Esophagus (tissue), 2 donors: ENCODE data around the gene PPEF1. TPM values are rescaled to one million over a fixed set of nuclear protein-coding genes. Genes with fewer than 3 reads are reported as not detected.

ENCODE experiments used
- H3K27ac ChIP-seq, 2 donors: one replicate each; pipeline ENCODE4 v1.5.1; 2013; ENCODE audit warnings: low read depth in 2 of 2, mild to moderate bottlenecking in 2 of 2, inconsistent platforms in 1 of 2, low read length in 1 of 2, moderate library complexity in 1 of 2
- H3K27me3 ChIP-seq, 2 donors: one replicate each; pipeline ENCODE4 v1.6.1; 2013; ENCODE audit warnings: low read length in 2 of 2, control low read depth in 1 of 2, mild to moderate bottlenecking in 1 of 2; ENCODE audit not compliant: insufficient read depth in 2 of 2, control insufficient read depth in 1 of 2
- H3K36me3 ChIP-seq, 2 donors: one replicate each; pipeline ENCODE4 v1.6.1; 2013; ENCODE audit warnings: low read length in 1 of 2; ENCODE audit not compliant: control insufficient read depth in 2 of 2, insufficient read depth in 2 of 2
- H3K4me1 ChIP-seq, 2 donors: one replicate each; pipeline ENCODE4 v1.6.1; 2013; ENCODE audit warnings: low read length in 1 of 2; ENCODE audit not compliant: control insufficient read depth in 2 of 2, insufficient read depth in 2 of 2
- H3K4me3 ChIP-seq, 2 donors: one replicate each; pipeline ENCODE4 v1.5.1; 2013; ENCODE audit warnings: low read length in 2 of 2, mild to moderate bottlenecking in 2 of 2, low read depth in 1 of 2, moderate library complexity in 1 of 2
- H3K9me3 ChIP-seq, 2 donors: one replicate each; pipeline ENCODE4 v1.6.1; 2013; ENCODE audit warnings: mild to moderate bottlenecking in 2 of 2, low read depth in 1 of 2, low read length in 1 of 2, moderate library complexity in 1 of 2; ENCODE audit not compliant: control insufficient read depth in 2 of 2, insufficient read depth in 1 of 2
- WGBS, 2 donors: extraction: QIAGEN DNeasy Blood & Tissue Kit; methylation state at CpG; one replicate each; pipeline ENCODE4 v1.1.7; 2013; 5-methylcytosine and 5-hydroxymethylcytosine counted together
- polyA plus RNA-seq, 2 donors: library from polyadenylated mRNA; stranded (reverse); fragments of 200-250 nt; gene quantifications; one replicate each; pipeline ENCODE4 v1.2.3, GENCODE V29; 2013
- donor health status: healthy with polysubstance abuse.
- donor health status: Bipolar disorder and iron deficiency.

The PPEF1 gene
- polyA plus RNA-seq, 2 donors = not detected

DNA sequence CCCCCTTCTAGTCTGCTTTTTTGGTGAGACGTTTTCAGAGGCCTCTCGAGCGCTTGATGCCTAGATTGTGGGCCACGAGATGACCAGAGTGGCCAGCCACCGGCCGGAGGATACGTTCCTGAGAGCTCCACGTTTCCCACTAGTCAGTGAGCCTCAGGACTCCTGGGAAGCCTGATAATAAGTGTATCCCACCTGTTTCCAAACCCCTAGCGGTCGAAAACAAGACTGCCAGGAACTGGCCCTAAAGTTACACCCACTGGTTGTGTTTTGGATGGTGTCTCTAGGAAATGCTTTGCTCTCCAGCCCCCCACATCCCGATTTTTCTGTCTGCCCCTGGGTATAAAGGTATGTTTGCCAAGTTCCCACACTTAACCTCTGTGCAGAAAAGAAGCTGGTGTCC is 31.0 kb upstream of the PPEF1 start:
- Histone ChIP-seq H3K36me3 (no peaks in the 10 kb centered on the region), H3K27me3 (no peaks in the 10 kb centered on the region), H3K9me3 (peaks cover 0 to 5% of the 10 kb centered on the region in 2 donors), H3K4me1 (no peaks in the 10 kb centered on the region), H3K4me3 (no peak overlapping the region), H3K27ac (no peak overlapping the region)
- WGBS, 2 donors = 57 to 64% methylated on average over 11 of the region's 11 CpGs

- no peaks in the 10 kb centered on the region for H3K4me1 ChIP-seq
- no peak overlapping the region for H3K27ac ChIP-seq
- peaks cover 0 to 6% of the 10 kb centered on the region in 2 donors for H3K9me3 ChIP-seq
- no peaks in the 10 kb centered on the region for H3K27me3 ChIP-seq
- H3K4me3 ChIP-seq = no peak overlapping the region
- WGBS, 2 donors = 81 to 83% methylated on average over 17 of the region's 17 CpGs
- H3K36me3 ChIP-seq = no peaks in the 10 kb centered on the region
These were observed 30.1 kb upstream of the PPEF1 start for GRCh38 chrX:18677161-18677869.

GRCh38 chrX:18681996-18682395 is 25.4 kb upstream of the PPEF1 start:
- H3K36me3 ChIP-seq = no peaks in the 10 kb centered on the region
- H3K4me3 ChIP-seq = no peak overlapping the region
- no peak overlapping the region for H3K27ac ChIP-seq
- no peaks in the 10 kb centered on the region for H3K4me1 ChIP-seq
- WGBS, 2 donors = 84 to 94% methylated on average over 6 of the region's 6 CpGs
- no peaks in the 10 kb centered on the region for H3K27me3 ChIP-seq
- H3K9me3 ChIP-seq = peaks cover 0 to 6% of the 10 kb centered on the region in 2 donors

GRCh38 chrX:18682979-18683387 is 24.5 kb upstream of the PPEF1 start:
- Histone ChIP-seq H3K36me3 (no peaks in the 10 kb centered on the region), H3K4me3 (no peak overlapping the region), H3K9me3 (peaks cover 0 to 6% of the 10 kb centered on the region in 2 donors), H3K27ac (no peak overlapping the region), H3K4me1 (no peaks in the 10 kb centered on the region), H3K27me3 (no peaks in the 10 kb centered on the region)
- WGBS, 2 donors = 78 to 79% methylated on average over 9 of the region's 9 CpGs

GRCh38 chrX:18687856-18688495 is 19.5 kb upstream of the PPEF1 start:
- H3K4me1 ChIP-seq = no peaks in the 10 kb centered on the region
- WGBS, 2 donors = 86 to 88% methylated on average over 7 of the region's 7 CpGs

DNA sequence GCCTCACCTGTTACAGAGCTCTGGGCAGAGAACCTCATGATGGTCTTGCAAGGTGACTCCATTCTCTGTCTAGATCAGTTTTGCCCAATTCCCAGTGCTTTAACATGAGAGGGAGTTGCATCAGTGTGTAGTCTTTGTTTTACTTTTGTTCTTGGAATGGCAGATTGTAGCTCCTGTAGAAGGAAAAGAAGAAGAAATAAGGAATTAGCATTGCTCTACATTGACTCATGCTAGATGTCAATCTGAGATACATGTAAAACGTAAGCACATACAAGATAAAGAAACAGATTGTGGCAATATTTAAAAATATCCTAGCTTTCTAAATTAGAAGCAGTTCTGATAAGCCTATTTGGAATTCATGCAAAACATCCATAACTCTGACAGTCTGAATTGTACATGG is 16.0 kb upstream of the PPEF1 start:
- Histone ChIP-seq H3K27ac (no peak overlapping the region), H3K27me3 (no peaks in the 10 kb centered on the region), H3K4me1 (no peaks in the 10 kb centered on the region), H3K4me3 (no peak overlapping the region), H3K36me3 (no peaks in the 10 kb centered on the region), H3K9me3 (peaks cover 0 to 6% of the 10 kb centered on the region in 2 donors)
- 44 to 53% methylated on average over 1 of the region's 1 CpG for WGBS, 2 donors

More at GRCh38 chrX:18687856-18688495, 19.5 kb upstream of the PPEF1 start:
- no peaks in the 10 kb centered on the region for H3K27me3 ChIP-seq
- no peaks in the 10 kb centered on the region for H3K36me3 ChIP-seq
- no peak overlapping the region for H3K27ac ChIP-seq
- peaks cover 0 to 3% of the 10 kb centered on the region in 2 donors for H3K9me3 ChIP-seq
- H3K4me3 ChIP-seq = no peak overlapping the region

GRCh38 chrX:18692541-18692940 is 14.9 kb upstream of the PPEF1 start:
- Histone ChIP-seq H3K4me3 (no peak overlapping the region), H3K4me1 (no peaks in the 10 kb centered on the region), H3K27ac (no peak overlapping the region), H3K9me3 (peaks cover 0 to 6% of the 10 kb centered on the region in 2 donors), H3K27me3 (no peaks in the 10 kb centered on the region), H3K36me3 (no peaks in the 10 kb centered on the region)
- WGBS, 2 donors = 83 to 90% methylated on average over 4 of the region's 4 CpGs

GRCh38 chrX:18696653-18697052 is 10.8 kb upstream of the PPEF1 start:
- WGBS, 2 donors = 75 to 92% methylated on average over 3 of the region's 3 CpGs
- peaks cover 0 to 3% of the 10 kb centered on the region in 2 donors for H3K9me3 ChIP-seq
- no peak overlapping the region for H3K4me3 ChIP-seq
- H3K27ac ChIP-seq = no peak overlapping the region
- H3K27me3 ChIP-seq = no peaks in the 10 kb centered on the region
- H3K4me1 ChIP-seq = no peaks in the 10 kb centered on the region
- H3K36me3 ChIP-seq = no peaks in the 10 kb centered on the region

- Histone ChIP-seq H3K4me1 (no peaks in the 10 kb centered on the region), H3K9me3 (peaks cover 0 to 3% of the 10 kb centered on the region in 2 donors), H3K4me3 (no peak overlapping the region), H3K36me3 (no peaks in the 10 kb centered on the region), H3K27me3 (no peaks in the 10 kb centered on the region), H3K27ac (no peak overlapping the region)
- WGBS, 2 donors = 88 to 92% methylated on average over 12 of the region's 12 CpGs
These were observed 8.5 kb upstream of the PPEF1 start for GRCh38 chrX:18698737-18699650.
